ENCODE results near the gene EDRF1.

GRCh38 chr10:125783957-125784356, 64.4 kb downstream of the EDRF1 start:
- TF ChIP-seq CTCF (IDR thresholded peaks at IDR 0.05): no peak
- TF ChIP-seq POLR2A (IDR thresholded peaks at IDR 0.05): no peak

Measured in testis (tissue), 2 donors.